K562 (cell line): ENCODE measurements around the gene GRIA2. TPM values are rescaled to one million over a fixed set of nuclear protein-coding genes. Genes with fewer than 3 reads are reported as not detected.
"Not testable (repeated sequence)": the region's sequence is repeated elsewhere in the genome, so short reads cannot be mapped to it uniquely, and the experiment has no call there.

ENCODE experiments used
- ATAC-seq: fragments of 200-7000 bp; cut with Tn5 transposase; 3 replicates; pipeline ENCODE4 v1.9.1; 2020; ENCODE audit warnings: moderate library complexity
- BruUV-seq: library from RNA; stranded (reverse); fragments of 400-500 nt; replicated peaks from 2 replicates; lab custom pipeline; 2021; lab: Mats Ljungman, UMichigan
- CTCF ChIA-PET: fragments of 300-600 bp; formaldehyde crosslinking; extraction: SDS; loops from one replicate; lab custom pipeline; 2021; ENCODE audit warnings: low intra/inter-chr PET ratio; lab: Yijun Ruan, JAX
- POLR2A ChIA-PET: fragments of 300-600, 350-650 bp; sonication (Branson Sonifier 250); formaldehyde crosslinking; extraction: SDS; loops from one replicate; lab custom pipeline; 2021; ENCODE audit warnings: antibody characterized with exemption, inconsistent platforms; lab: Yijun Ruan, JAX
- DNase-seq, 4 experiments: peaks; one replicate each; pipeline versions ENCODE4 v3.0.0 to v3.0.0-alpha.2; 2011 to 2018; ENCODE audit warnings: low spot score in 3 of 4, mixed read lengths in 3 of 4; ENCODE audit errors: extremely low read depth in 1 of 4
- FAIRE-seq: peaks from 2 replicates; lab custom pipeline; 2011; peaks lifted over from hg19 to GRCh38; lab: Jason Lieb, UNC
- H2AFZ ChIP-seq: 2 replicates; pipeline ENCODE4 v1.6.0; 2011; ENCODE audit warnings: low read depth, low read length, control low read depth, inconsistent platforms
- H3K27ac ChIP-seq: fragments of 200-600 bp; 3 replicates; pipeline ENCODE4 v1.8.0; 2011; ENCODE audit warnings: low read depth, mild to moderate bottlenecking, control low read depth, inconsistent platforms, low read length, moderate library complexity, mixed read lengths; ENCODE audit errors: extremely low read depth
- H3K27me3 ChIP-seq, 2 experiments: fragments of 300-600 bp in 1 of 2; 2 replicates in 1 of 2; 3 replicates in 1 of 2; pipeline versions ENCODE4 v1.6.0 to v1.8.0; 2011; ENCODE audit warnings: inconsistent platforms in 2 of 2, low read length in 2 of 2, mild to moderate bottlenecking in 1 of 2, mixed read lengths in 1 of 2, moderate library complexity in 1 of 2; ENCODE audit not compliant: control insufficient read depth in 2 of 2, insufficient read depth in 2 of 2
- H3K36me3 ChIP-seq: fragments of 300-600 bp; 3 replicates; pipeline ENCODE4 v1.8.0; 2011; ENCODE audit warnings: mild to moderate bottlenecking, low read length, inconsistent platforms; ENCODE audit not compliant: control insufficient read depth, insufficient read depth
- H3K4me1 ChIP-seq, 2 experiments: fragments of 200-600 bp in 1 of 2; replicated peaks in 1 of 2; 2 replicates in 1 of 2; 3 replicates in 1 of 2; pipeline versions ENCODE4 v1.5.1 to v1.8.0; 2011; ENCODE audit warnings: inconsistent platforms in 2 of 2, low read length in 2 of 2, mild to moderate bottlenecking in 1 of 2, mixed read lengths in 1 of 2, moderate library complexity in 1 of 2; ENCODE audit not compliant: control insufficient read depth in 2 of 2, insufficient read depth in 2 of 2
- H3K4me2 ChIP-seq: 2 replicates; pipeline ENCODE4 v1.6.1; 2011; ENCODE audit warnings: low read length, control low read depth, inconsistent platforms, mixed read lengths; ENCODE audit not compliant: insufficient read depth
- H3K4me3 ChIP-seq: fragments of 200-600 bp; sonication (generic), shearing (Covaris generic); 2 replicates; pipeline ENCODE4 v1.5.1; 2016; ENCODE audit warnings: control low read depth, inconsistent platforms
- H3K79me2 ChIP-seq: fragments of 200-600 bp; 3 replicates; pipeline ENCODE4 v1.8.0; 2011; ENCODE audit warnings: low read length, inconsistent platforms; ENCODE audit not compliant: control insufficient read depth, insufficient read depth
- H3K9ac ChIP-seq, 2 experiments: 2 replicates each; pipeline versions ENCODE4 v1.6.0 to v1.6.1; 2011; ENCODE audit warnings: low read depth in 2 of 2, low read length in 2 of 2, control low read depth in 1 of 2, inconsistent platforms in 1 of 2, mild to moderate bottlenecking in 1 of 2, mixed read lengths in 1 of 2; ENCODE audit not compliant: insufficient read depth in 1 of 2
- H3K9me1 ChIP-seq: one replicate; pipeline ENCODE4 v1.6.0; 2011; ENCODE audit warnings: inconsistent platforms, mild to moderate bottlenecking, low read length, moderate library complexity; ENCODE audit not compliant: control insufficient read depth, insufficient read depth
- H3K9me3 ChIP-seq: replicated peaks from 2 replicates; pipeline ENCODE4 v1.5.1; 2011; ENCODE audit warnings: low read depth, low read length, inconsistent platforms; ENCODE audit not compliant: control insufficient read depth, insufficient read depth
- H4K20me1 ChIP-seq: replicated peaks from 2 replicates; pipeline ENCODE4 v1.6.1; 2011; ENCODE audit warnings: low read length, inconsistent platforms, mixed read lengths; ENCODE audit not compliant: control insufficient read depth, insufficient read depth
- FOSL1 ChIP-seq: fragments of 200-800 bp; sonication (Bioruptor generic); conservative IDR thresholded peaks from 2 replicates; pipeline ENCODE4 v1.6.1; 2016; ENCODE audit warnings: missing genetic modification characterization, missing compliant biosample characterization
- GABPB2 ChIP-seq: fragments of 250-450 bp; sonication (Bioruptor Pico); conservative IDR thresholded peaks from 2 replicates; pipeline ENCODE4 v1.5.1; 2021; ENCODE audit warnings: mild to moderate bottlenecking
- WGBS: fragments of 100-300 bp; shearing (Covaris generic); methylation state at CpG from one replicate; pipeline ENCODE4 v1.1.6; 2016; ENCODE audit warnings: low coverage, mixed read lengths; ENCODE audit not compliant: insufficient coverage; ENCODE audit errors: missing lambda C conversion rate; 5-methylcytosine and 5-hydroxymethylcytosine counted together
- in situ Hi-C: fragments of 300-500 bp; cut with MboI; formaldehyde crosslinking; loops from 4 replicates; pipeline ENCODE4 v1.15.0; 2018; ENCODE audit warnings: inconsistent platforms, mixed read lengths
- intact Hi-C: fragments of 100-400 bp; cut with micrococcal nuclease; formaldehyde crosslinking; loops from 2 replicates; pipeline ENCODE4 v1.14.2; 2022
- polyA plus RNA-seq, 8 experiments: library from polyadenylated mRNA; depleted of rRNA in 4 of 8; stranded (reverse) in 5 of 8; unstranded in 3 of 8; fragments of >200 nt; fragmentation: Nextera tagmentation in 2 of 8; fragmentation: Illumina TruSeq in 1 of 8; extraction: Ambion mirVana in 2 of 8; extraction: Trizol in 1 of 8; gene quantifications; 2 replicates each; pipeline versions ENCODE4 v1.2.1 to v1.2.3, GENCODE V29; 2011 to 2014; ENCODE audit warnings: inconsistent platforms in 1 of 8, missing spikeins in 1 of 8
- total RNA-seq, 7 experiments: library from RNA; depleted of rRNA in 6 of 7; stranded (reverse); fragments of >200 nt in 6 of 7; fragmentation: Illumina TruSeq in 2 of 7; extraction: Trizol in 2 of 7; gene quantifications; 2 replicates each; pipeline versions ENCODE4 v1.2.1 to v1.2.3, GENCODE V29; 2011 to 2021; ENCODE audit warnings: low replicate concordance in 1 of 7
- TF ChIP-seq, protein P1 (sequence below): fragments of 450-650 bp; formaldehyde crosslinking; IDR thresholded peaks from 2 replicates; pipeline ENCODE4 v1.4.0; 2020; ENCODE audit warnings: mild to moderate bottlenecking, moderate library complexity
- TF ChIP-seq, protein P2 (sequence below): fragments of 250-450 bp; sonication (Bioruptor Pico); IDR thresholded peaks from 2 replicates; pipeline ENCODE4 v1.5.0; 2020; ENCODE audit warnings: mild to moderate bottlenecking, borderline replicate concordance

The GRIA2 gene
- total and polyA plus RNA-seq, 9 of the 15 experiments (the other 6 are each of a cell fraction or from before 2014, with no cell fraction given) = 0.07 TPM; not detected in 8

DNA sequence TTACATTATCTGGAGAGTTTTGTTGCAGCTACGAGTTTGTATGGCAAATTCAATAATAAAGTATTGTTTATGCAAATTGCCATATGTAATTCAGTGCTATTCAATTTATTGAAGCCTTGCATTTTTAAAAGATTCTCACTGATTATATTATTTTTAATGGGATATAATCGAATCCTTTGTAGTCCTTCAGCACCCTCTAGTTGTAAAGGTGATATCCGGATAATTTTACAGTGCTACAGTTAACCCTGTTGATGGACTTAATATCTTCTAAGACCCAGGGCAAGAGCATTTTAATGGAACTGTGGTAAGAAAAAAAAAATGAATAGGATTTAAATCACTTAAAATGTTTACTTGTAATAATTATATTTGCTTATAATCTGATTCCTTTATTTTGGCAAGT lies 48.5 kb upstream of the GRIA2 start:
- TF ChIP-seq FOSL1 (tag) = no peak
- TF ChIP-seq, protein P1, sequence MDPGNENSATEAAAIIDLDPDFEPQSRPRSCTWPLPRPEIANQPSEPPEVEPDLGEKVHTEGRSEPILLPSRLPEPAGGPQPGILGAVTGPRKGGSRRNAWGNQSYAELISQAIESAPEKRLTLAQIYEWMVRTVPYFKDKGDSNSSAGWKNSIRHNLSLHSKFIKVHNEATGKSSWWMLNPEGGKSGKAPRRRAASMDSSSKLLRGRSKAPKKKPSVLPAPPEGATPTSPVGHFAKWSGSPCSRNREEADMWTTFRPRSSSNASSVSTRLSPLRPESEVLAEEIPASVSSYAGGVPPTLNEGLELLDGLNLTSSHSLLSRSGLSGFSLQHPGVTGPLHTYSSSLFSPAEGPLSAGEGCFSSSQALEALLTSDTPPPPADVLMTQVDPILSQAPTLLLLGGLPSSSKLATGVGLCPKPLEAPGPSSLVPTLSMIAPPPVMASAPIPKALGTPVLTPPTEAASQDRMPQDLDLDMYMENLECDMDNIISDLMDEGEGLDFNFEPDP (CRISPR knock-in tag) = no peak
- TF ChIP-seq, protein P2, sequence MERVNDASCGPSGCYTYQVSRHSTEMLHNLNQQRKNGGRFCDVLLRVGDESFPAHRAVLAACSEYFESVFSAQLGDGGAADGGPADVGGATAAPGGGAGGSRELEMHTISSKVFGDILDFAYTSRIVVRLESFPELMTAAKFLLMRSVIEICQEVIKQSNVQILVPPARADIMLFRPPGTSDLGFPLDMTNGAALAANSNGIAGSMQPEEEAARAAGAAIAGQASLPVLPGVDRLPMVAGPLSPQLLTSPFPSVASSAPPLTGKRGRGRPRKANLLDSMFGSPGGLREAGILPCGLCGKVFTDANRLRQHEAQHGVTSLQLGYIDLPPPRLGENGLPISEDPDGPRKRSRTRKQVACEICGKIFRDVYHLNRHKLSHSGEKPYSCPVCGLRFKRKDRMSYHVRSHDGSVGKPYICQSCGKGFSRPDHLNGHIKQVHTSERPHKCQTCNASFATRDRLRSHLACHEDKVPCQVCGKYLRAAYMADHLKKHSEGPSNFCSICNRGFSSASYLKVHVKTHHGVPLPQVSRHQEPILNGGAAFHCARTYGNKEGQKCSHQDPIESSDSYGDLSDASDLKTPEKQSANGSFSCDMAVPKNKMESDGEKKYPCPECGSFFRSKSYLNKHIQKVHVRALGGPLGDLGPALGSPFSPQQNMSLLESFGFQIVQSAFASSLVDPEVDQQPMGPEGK (CRISPR knock-in tag) = no peak
- TF ChIP-seq GABPB2 (CRISPR knock-in tag) = no peak
- no peak for ATAC-seq
- in situ Hi-C loops = no loop called here

DNA sequence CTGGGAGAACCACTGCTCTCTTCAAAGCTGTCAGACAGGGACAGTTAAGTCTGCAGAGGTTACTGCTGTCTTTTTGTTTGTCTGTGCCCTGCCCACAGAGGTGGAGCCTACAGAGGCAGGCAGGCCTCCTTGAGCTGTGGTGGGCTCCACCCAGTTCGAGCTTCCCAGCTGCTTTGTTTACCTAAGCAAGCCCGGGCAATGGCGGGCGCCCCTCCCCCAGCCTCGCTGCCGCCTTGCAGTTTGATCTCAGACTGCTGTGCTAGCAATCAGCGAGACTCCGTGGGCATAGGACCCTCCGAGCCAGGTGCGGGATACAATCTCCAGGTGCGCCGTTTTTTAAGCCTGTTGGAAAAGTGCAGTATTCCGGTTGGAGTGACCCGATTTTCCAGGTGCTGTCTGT lies 40.3 kb upstream of the GRIA2 start:
- BruUV-seq, H3K4me3 ChIP-seq, in situ Hi-C loops, H3K27me3 ChIP-seq, H3K79me2 ChIP-seq, CTCF ChIA-PET, H3K4me1 ChIP-seq, H3K9me3 ChIP-seq, H3K9ac ChIP-seq, ATAC-seq, H3K27ac ChIP-seq, intact Hi-C loops, H3K4me2 ChIP-seq, H3K9me1 ChIP-seq, H3K36me3 ChIP-seq, H2AFZ ChIP-seq, H4K20me1 ChIP-seq, FAIRE-seq, DNase-seq, POLR2A ChIA-PET: not testable (repeated sequence)
- WGBS = 3% methylated on average over 8 of the region's 14 CpGs

More for the DNA sequence above, 48.5 kb upstream of the GRIA2 start:
- ChIA-PET POLR2A (no interaction called here), CTCF (no interaction called here)
- H3K4me3 ChIP-seq = no peak overlapping the region
- DNase-seq (no peak), FAIRE-seq (no peak)
- H4K20me1 ChIP-seq = no peaks in the 10 kb centered on the region
- H3K27ac ChIP-seq = no peak overlapping the region
- H3K4me1 ChIP-seq = no peaks in the 10 kb centered on the region
- no peaks in the 10 kb centered on the region for H3K36me3 ChIP-seq
- no peaks in the 10 kb centered on the region for H3K9me3 ChIP-seq
- WGBS = 2% methylated on average over 3 of the region's 3 CpGs
- H2AFZ ChIP-seq = no peak overlapping the region
- no peaks in the 10 kb centered on the region for H3K9me1 ChIP-seq
- no peaks in the 10 kb centered on the region for H3K79me2 ChIP-seq
- intact Hi-C loops = no loop called here
- H3K4me2 ChIP-seq = no peak overlapping the region
- no TSS peak for BruUV-seq
- H3K27me3 ChIP-seq = no peaks in the 10 kb centered on the region
- no peak overlapping the region for H3K9ac ChIP-seq
